GM23338 (cell line): ENCODE results near the gene KRTAP5-4. TPM values are rescaled to one million over a fixed set of nuclear protein-coding genes. Genes with fewer than 3 reads are reported as not detected.

Experiments used
- ATAC-seq: fragments of 200-7000 bp; cut with Tn5 transposase; 3 replicates; pipeline ENCODE4 v1.9.1; 2020
- DNase-seq: peaks from one replicate; pipeline ENCODE4 v3.0.0-alpha.2; 2015; ENCODE audit warnings: low spot score
- H2AFZ ChIP-seq: fragments of 200-600 bp; sonication (generic); 2 replicates; pipeline ENCODE4 v1.8.0; 2016; ENCODE audit warnings: antibody characterized with exemption, mild to moderate bottlenecking, moderate library complexity
- H3F3A ChIP-seq: fragments of 200-600 bp; sonication (generic); replicated peaks from 2 replicates; pipeline ENCODE4 v1.8.0; 2017; ENCODE audit warnings: antibody characterized with exemption, mixed run types, low read depth
- H3K27ac ChIP-seq: fragments of 200-600 bp; sonication (generic); 2 replicates; pipeline ENCODE4 v1.6.1; 2016; ENCODE audit warnings: low read depth
- H3K27me3 ChIP-seq: fragments of 200-600 bp; sonication (generic); 2 replicates; pipeline ENCODE4 v1.8.0; 2016; ENCODE audit warnings: mild to moderate bottlenecking, mixed run types, moderate library complexity; ENCODE audit not compliant: insufficient read depth
- H3K36me3 ChIP-seq: fragments of 200-600 bp; sonication (generic); 2 replicates; pipeline ENCODE4 v1.8.0; 2016; ENCODE audit warnings: mild to moderate bottlenecking; ENCODE audit not compliant: insufficient read depth
- H3K4me1 ChIP-seq: fragments of 200-600 bp; sonication (generic); 2 replicates; pipeline ENCODE4 v1.8.0; 2016; ENCODE audit warnings: mild to moderate bottlenecking, moderate library complexity; ENCODE audit not compliant: insufficient read depth
- H3K4me2 ChIP-seq: fragments of 200-600 bp; sonication (generic); 2 replicates; pipeline ENCODE4 v1.7.1; 2017; ENCODE audit warnings: mixed run types
- H3K4me3 ChIP-seq: fragments of 200-600 bp; sonication (generic); 2 replicates; pipeline ENCODE4 v1.6.1; 2016; ENCODE audit warnings: mixed run types
- H3K79me2 ChIP-seq: fragments of 200-600 bp; sonication (generic); replicated peaks from 2 replicates; pipeline ENCODE4 v1.8.0; 2017; ENCODE audit warnings: mild to moderate bottlenecking; ENCODE audit not compliant: insufficient read depth
- H3K9me2 ChIP-seq: fragments of 200-600 bp; sonication (generic); 2 replicates; pipeline ENCODE4 v1.8.0; 2017; ENCODE audit not compliant: insufficient read depth
- H4K20me1 ChIP-seq: fragments of 200-600 bp; sonication (generic); replicated peaks from 2 replicates; pipeline ENCODE4 v1.8.0; 2017; ENCODE audit warnings: mild to moderate bottlenecking; ENCODE audit not compliant: insufficient read depth
- H3K27ac Mint-ChIP-seq: 2 replicates; pipeline ENCODE4 v1.8.0; 2020; ENCODE audit warnings: inconsistent platforms, mild to moderate bottlenecking, moderate library complexity, mixed read lengths
- H3K27me3 Mint-ChIP-seq: 3 replicates; pipeline ENCODE4 v1.8.0; 2022; ENCODE audit warnings: low read depth, mild to moderate bottlenecking, moderate library complexity, mixed read lengths, inconsistent platforms; ENCODE audit not compliant: insufficient read depth, poor library complexity
- H3K36me3 Mint-ChIP-seq: 3 replicates; pipeline ENCODE4 v1.8.0; 2021; ENCODE audit warnings: low read depth, mild to moderate bottlenecking, inconsistent platforms, moderate library complexity, mixed read lengths
- H3K4me1 Mint-ChIP-seq: 3 replicates; pipeline ENCODE4 v1.8.0; 2020; ENCODE audit warnings: mild to moderate bottlenecking, inconsistent platforms, mixed read lengths
- H3K4me3 Mint-ChIP-seq: 3 replicates; pipeline ENCODE4 v1.8.0; 2021; ENCODE audit warnings: moderate library complexity, mild to moderate bottlenecking, inconsistent platforms, mixed read lengths
- H3K9me3 Mint-ChIP-seq: 3 replicates; pipeline ENCODE4 v1.8.0; 2020; ENCODE audit warnings: moderate library complexity, mild to moderate bottlenecking, inconsistent platforms, mixed read lengths
- CREB1 ChIP-seq: fragments of 250-450 bp; sonication (Bioruptor Pico); IDR thresholded peaks from 2 replicates; pipeline ENCODE4 v1.5.0; 2020; ENCODE audit warnings: low read depth, mild to moderate bottlenecking, moderate library complexity
- EZH2 ChIP-seq: fragments of 200-600 bp; sonication (generic); IDR thresholded peaks from one replicate; pipeline ENCODE4 v1.8.0; 2017; ENCODE audit warnings: antibody characterized with exemption, mild to moderate bottlenecking, low read depth; ENCODE audit not compliant: unreplicated experiment
- EZH2phosphoT487 ChIP-seq: fragments of 200-600 bp; sonication (generic); IDR thresholded peaks from one replicate; pipeline ENCODE4 v1.8.1; 2018; ENCODE audit warnings: antibody characterized with exemption; ENCODE audit not compliant: unreplicated experiment
- JUNB ChIP-seq: IDR thresholded peaks from one replicate; pipeline ENCODE4 v1.6.1; 2016; ENCODE audit warnings: antibody characterized with exemption; ENCODE audit not compliant: unreplicated experiment
- NANOG ChIP-seq: IDR thresholded peaks from 2 replicates; pipeline ENCODE4 v1.6.1; 2016; ENCODE audit warnings: antibody characterized with exemption, borderline replicate concordance
- POLR2AphosphoS5 ChIP-seq: IDR thresholded peaks from 2 replicates; pipeline ENCODE4 v1.6.1; 2016; ENCODE audit warnings: antibody characterized with exemption, low read depth
- STAT1 ChIP-seq: IDR thresholded peaks from one replicate; pipeline ENCODE4 v1.6.1; 2016; ENCODE audit warnings: antibody characterized with exemption; ENCODE audit not compliant: unreplicated experiment
- ZNF114 ChIP-seq: fragments of 250-450 bp; sonication (Bioruptor Pico); IDR thresholded peaks from 2 replicates; pipeline ENCODE4 v1.5.0; 2020; ENCODE audit warnings: mild to moderate bottlenecking, moderate library complexity
- ZNF331 ChIP-seq: fragments of 250-450 bp; sonication (Bioruptor Pico); IDR thresholded peaks from 2 replicates; pipeline ENCODE4 v1.5.0; 2020; ENCODE audit warnings: low read depth, mild to moderate bottlenecking, moderate library complexity
- polyA plus RNA-seq: library from polyadenylated mRNA; unstranded; fragments of >200 nt; fragmentation: Nextera tagmentation; extraction: Ambion mirVana; gene quantifications from 2 replicates; pipeline ENCODE4 v1.2.1, GENCODE V29; 2016
- total RNA-seq: library from RNA; depleted of rRNA; stranded (reverse); fragments of >200 nt; shearing (Covaris generic); gene quantifications from 2 replicates; pipeline ENCODE4 v1.2.3, GENCODE V29; 2014
- TF ChIP-seq, protein P1 (sequence below): IDR thresholded peaks from one replicate; pipeline ENCODE4 v1.6.1; 2018; ENCODE audit warnings: antibody characterized with exemption; ENCODE audit not compliant: unreplicated experiment
- TF ChIP-seq, protein P2 (sequence below), 2 experiments: fragments of 200-600 bp in 1 of 2; sonication (generic) in 1 of 2; conservative IDR thresholded peaks; 2 replicates each; pipeline versions ENCODE4 v1.5.1 to v1.6.1; 2016 to 2017; ENCODE audit warnings: antibody characterized with exemption in 2 of 2, low read depth in 2 of 2, mild to moderate bottlenecking in 2 of 2, moderate library complexity in 1 of 2
- TF ChIP-seq, protein P3 (sequence below): IDR thresholded peaks from 2 replicates; pipeline ENCODE4 v1.6.1; 2016; ENCODE audit warnings: antibody characterized with exemption
- TF ChIP-seq, protein P4 (sequence below): fragments of 250-450 bp; sonication (Bioruptor Pico); IDR thresholded peaks from 2 replicates; pipeline ENCODE4 v1.5.0; 2020; ENCODE audit warnings: mild to moderate bottlenecking, moderate library complexity

Gene KRTAP5-4
- total and polyA plus RNA-seq, 2 experiments from 2014 or later, result not detected

DNA sequence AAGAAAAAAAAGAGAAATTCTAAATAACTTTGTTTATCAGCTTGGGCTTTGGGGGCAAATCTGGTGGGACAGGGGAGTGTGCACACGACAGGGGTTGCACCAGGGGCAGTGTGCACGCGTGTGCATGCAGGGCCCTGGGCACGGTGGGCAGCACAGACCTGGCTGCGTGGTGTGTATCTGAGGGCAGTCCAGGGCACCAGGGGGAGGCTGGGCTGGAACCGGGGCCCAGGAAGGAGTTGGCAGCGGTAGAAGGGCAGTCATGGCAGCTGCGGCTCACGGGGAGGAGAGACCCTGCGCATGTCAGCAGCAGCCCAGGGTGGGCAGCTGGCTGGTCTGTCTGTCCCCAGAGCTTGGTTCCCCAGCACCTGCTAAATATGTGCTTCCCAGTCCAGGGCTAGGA is 11.9 kb upstream of the KRTAP5-4 start:
- ATAC-seq (no peak), DNase-seq (no peak)
- peaks cover 21% of the 10 kb centered on the region for H3K27me3 Mint-ChIP-seq
- peaks cover 3% of the 10 kb centered on the region; the same call in 1 of the 3 replicates for H3K4me1 Mint-ChIP-seq
- Histone ChIP-seq H3K4me3 (no peak overlapping the region), H3K27ac (no peak overlapping the region), H3K4me2 (no peak overlapping the region), H3K9me2 (no peaks in the 10 kb centered on the region), H3K27me3 (no peaks in the 10 kb centered on the region), H4K20me1 (no peaks in the 10 kb centered on the region), H2AFZ (no peak overlapping the region), H3K36me3 (no peaks in the 10 kb centered on the region), H3K4me1 (peaks cover 3% of the 10 kb centered on the region; the same call in 1 of the 2 replicates), H3F3A (no peaks in the 10 kb centered on the region), H3K79me2 (no peaks in the 10 kb centered on the region)
- no peaks in the 10 kb centered on the region; the same call in 2 of the 3 replicates for H3K36me3 Mint-ChIP-seq
- no peak overlapping the region for H3K4me3 Mint-ChIP-seq
- TF ChIP-seq EZH2 (no peak), EZH2phosphoT487 (no peak), POLR2AphosphoS5 (no peak), ZNF331 (CRISPR knock-in tag) (no peak), NANOG (no peak), ZNF114 (CRISPR knock-in tag) (no peak), JUNB (no peak), STAT1 (no peak), CREB1 (CRISPR knock-in tag) (no peak)
- TF ChIP-seq, protein P1, sequence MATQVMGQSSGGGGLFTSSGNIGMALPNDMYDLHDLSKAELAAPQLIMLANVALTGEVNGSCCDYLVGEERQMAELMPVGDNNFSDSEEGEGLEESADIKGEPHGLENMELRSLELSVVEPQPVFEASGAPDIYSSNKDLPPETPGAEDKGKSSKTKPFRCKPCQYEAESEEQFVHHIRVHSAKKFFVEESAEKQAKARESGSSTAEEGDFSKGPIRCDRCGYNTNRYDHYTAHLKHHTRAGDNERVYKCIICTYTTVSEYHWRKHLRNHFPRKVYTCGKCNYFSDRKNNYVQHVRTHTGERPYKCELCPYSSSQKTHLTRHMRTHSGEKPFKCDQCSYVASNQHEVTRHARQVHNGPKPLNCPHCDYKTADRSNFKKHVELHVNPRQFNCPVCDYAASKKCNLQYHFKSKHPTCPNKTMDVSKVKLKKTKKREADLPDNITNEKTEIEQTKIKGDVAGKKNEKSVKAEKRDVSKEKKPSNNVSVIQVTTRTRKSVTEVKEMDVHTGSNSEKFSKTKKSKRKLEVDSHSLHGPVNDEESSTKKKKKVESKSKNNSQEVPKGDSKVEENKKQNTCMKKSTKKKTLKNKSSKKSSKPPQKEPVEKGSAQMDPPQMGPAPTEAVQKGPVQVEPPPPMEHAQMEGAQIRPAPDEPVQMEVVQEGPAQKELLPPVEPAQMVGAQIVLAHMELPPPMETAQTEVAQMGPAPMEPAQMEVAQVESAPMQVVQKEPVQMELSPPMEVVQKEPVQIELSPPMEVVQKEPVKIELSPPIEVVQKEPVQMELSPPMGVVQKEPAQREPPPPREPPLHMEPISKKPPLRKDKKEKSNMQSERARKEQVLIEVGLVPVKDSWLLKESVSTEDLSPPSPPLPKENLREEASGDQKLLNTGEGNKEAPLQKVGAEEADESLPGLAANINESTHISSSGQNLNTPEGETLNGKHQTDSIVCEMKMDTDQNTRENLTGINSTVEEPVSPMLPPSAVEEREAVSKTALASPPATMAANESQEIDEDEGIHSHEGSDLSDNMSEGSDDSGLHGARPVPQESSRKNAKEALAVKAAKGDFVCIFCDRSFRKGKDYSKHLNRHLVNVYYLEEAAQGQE, result no peak
- TF ChIP-seq, protein P2, sequence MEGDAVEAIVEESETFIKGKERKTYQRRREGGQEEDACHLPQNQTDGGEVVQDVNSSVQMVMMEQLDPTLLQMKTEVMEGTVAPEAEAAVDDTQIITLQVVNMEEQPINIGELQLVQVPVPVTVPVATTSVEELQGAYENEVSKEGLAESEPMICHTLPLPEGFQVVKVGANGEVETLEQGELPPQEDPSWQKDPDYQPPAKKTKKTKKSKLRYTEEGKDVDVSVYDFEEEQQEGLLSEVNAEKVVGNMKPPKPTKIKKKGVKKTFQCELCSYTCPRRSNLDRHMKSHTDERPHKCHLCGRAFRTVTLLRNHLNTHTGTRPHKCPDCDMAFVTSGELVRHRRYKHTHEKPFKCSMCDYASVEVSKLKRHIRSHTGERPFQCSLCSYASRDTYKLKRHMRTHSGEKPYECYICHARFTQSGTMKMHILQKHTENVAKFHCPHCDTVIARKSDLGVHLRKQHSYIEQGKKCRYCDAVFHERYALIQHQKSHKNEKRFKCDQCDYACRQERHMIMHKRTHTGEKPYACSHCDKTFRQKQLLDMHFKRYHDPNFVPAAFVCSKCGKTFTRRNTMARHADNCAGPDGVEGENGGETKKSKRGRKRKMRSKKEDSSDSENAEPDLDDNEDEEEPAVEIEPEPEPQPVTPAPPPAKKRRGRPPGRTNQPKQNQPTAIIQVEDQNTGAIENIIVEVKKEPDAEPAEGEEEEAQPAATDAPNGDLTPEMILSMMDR (conservative IDR thresholded peaks at IDR 0.05; ENCODE audit: low read depth in 2 of 2), result no peak
- TF ChIP-seq, protein P3, sequence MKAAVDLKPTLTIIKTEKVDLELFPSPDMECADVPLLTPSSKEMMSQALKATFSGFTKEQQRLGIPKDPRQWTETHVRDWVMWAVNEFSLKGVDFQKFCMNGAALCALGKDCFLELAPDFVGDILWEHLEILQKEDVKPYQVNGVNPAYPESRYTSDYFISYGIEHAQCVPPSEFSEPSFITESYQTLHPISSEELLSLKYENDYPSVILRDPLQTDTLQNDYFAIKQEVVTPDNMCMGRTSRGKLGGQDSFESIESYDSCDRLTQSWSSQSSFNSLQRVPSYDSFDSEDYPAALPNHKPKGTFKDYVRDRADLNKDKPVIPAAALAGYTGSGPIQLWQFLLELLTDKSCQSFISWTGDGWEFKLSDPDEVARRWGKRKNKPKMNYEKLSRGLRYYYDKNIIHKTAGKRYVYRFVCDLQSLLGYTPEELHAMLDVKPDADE, result no peak
- TF ChIP-seq, protein P4, sequence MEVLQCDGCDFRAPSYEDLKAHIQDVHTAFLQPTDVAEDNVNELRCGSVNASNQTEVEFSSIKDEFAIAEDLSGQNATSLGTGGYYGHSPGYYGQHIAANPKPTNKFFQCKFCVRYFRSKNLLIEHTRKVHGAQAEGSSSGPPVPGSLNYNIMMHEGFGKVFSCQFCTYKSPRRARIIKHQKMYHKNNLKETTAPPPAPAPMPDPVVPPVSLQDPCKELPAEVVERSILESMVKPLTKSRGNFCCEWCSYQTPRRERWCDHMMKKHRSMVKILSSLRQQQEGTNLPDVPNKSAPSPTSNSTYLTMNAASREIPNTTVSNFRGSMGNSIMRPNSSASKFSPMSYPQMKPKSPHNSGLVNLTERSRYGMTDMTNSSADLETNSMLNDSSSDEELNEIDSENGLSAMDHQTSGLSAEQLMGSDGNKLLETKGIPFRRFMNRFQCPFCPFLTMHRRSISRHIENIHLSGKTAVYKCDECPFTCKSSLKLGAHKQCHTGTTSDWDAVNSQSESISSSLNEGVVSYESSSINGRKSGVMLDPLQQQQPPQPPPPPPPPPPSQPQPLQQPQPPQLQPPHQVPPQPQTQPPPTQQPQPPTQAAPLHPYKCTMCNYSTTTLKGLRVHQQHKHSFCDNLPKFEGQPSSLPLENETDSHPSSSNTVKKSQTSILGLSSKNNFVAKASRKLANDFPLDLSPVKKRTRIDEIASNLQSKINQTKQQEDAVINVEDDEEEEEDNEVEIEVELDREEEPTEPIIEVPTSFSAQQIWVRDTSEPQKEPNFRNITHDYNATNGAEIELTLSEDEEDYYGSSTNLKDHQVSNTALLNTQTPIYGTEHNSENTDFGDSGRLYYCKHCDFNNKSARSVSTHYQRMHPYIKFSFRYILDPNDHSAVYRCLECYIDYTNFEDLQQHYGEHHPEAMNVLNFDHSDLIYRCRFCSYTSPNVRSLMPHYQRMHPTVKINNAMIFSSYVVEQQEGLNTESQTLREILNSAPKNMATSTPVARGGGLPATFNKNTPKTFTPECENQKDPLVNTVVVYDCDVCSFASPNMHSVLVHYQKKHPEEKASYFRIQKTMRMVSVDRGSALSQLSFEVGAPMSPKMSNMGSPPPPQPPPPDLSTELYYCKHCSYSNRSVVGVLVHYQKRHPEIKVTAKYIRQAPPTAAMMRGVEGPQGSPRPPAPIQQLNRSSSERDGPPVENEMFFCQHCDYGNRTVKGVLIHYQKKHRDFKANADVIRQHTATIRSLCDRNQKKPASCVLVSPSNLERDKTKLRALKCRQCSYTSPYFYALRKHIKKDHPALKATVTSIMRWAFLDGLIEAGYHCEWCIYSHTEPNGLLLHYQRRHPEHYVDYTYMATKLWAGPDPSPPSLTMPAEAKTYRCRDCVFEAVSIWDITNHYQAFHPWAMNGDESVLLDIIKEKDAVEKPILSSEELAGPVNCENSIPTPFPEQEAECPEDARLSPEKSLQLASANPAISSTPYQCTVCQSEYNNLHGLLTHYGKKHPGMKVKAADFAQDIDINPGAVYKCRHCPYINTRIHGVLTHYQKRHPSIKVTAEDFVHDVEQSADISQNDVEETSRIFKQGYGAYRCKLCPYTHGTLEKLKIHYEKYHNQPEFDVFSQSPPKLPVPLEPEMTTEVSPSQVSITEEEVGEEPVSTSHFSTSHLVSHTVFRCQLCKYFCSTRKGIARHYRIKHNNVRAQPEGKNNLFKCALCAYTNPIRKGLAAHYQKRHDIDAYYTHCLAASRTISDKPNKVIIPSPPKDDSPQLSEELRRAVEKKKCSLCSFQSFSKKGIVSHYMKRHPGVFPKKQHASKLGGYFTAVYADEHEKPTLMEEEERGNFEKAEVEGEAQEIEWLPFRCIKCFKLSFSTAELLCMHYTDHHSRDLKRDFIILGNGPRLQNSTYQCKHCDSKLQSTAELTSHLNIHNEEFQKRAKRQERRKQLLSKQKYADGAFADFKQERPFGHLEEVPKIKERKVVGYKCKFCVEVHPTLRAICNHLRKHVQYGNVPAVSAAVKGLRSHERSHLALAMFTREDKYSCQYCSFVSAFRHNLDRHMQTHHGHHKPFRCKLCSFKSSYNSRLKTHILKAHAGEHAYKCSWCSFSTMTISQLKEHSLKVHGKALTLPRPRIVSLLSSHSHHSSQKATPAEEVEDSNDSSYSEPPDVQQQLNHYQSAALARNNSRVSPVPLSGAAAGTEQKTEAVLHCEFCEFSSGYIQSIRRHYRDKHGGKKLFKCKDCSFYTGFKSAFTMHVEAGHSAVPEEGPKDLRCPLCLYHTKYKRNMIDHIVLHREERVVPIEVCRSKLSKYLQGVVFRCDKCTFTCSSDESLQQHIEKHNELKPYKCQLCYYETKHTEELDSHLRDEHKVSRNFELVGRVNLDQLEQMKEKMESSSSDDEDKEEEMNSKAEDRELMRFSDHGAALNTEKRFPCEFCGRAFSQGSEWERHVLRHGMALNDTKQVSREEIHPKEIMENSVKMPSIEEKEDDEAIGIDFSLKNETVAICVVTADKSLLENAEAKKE (CRISPR knock-in tag), result no peak
- no peaks in the 10 kb centered on the region for H3K9me3 Mint-ChIP-seq
- no peak overlapping the region for H3K27ac Mint-ChIP-seq
